GM12873 (cell line): ENCODE measurements around the gene INPP5J.

ENCODE experiments used
- TF ChIP-seq, protein P1 (sequence below): IDR thresholded peaks from 2 replicates; pipeline ENCODE4 v1.5.1; 2012; ENCODE audit warnings: low read depth, mild to moderate bottlenecking, moderate library complexity, low read length, control low read depth; ENCODE audit not compliant: insufficient read depth; ENCODE audit errors: missing control alignments

INPP5J gene

DNA sequence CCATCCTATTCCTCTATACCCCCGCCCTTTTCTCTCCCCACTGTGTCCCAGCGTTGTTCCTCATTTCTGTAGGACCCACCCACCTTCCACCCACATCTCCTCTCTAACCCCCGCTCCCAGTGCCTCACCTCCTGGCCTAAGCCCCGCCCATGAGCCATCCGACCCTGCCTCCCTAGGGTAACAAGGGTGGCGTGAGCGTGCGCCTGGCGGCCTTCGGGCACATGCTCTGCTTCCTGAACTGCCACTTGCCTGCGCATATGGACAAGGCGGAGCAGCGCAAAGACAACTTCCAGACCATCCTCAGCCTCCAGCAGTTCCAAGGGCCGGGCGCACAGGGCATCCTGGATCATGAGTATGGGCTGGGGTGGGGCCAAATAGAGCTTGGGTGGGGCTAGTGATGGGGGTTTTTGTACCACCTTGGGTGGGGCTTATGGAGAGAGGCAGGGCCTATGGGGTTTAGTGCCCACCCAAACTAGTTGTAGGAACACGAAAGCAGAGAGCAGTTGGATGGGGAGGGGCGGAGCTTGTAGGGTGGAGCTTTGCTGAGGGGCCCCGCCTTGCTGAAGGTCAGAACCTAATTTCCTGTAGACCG lies 4.5 kb downstream of the INPP5J start:
- TF ChIP-seq, protein P1, sequence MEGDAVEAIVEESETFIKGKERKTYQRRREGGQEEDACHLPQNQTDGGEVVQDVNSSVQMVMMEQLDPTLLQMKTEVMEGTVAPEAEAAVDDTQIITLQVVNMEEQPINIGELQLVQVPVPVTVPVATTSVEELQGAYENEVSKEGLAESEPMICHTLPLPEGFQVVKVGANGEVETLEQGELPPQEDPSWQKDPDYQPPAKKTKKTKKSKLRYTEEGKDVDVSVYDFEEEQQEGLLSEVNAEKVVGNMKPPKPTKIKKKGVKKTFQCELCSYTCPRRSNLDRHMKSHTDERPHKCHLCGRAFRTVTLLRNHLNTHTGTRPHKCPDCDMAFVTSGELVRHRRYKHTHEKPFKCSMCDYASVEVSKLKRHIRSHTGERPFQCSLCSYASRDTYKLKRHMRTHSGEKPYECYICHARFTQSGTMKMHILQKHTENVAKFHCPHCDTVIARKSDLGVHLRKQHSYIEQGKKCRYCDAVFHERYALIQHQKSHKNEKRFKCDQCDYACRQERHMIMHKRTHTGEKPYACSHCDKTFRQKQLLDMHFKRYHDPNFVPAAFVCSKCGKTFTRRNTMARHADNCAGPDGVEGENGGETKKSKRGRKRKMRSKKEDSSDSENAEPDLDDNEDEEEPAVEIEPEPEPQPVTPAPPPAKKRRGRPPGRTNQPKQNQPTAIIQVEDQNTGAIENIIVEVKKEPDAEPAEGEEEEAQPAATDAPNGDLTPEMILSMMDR, result no peak

GRCh38 chr22:31128156-31128555 lies 5.4 kb downstream of the INPP5J start:
- TF ChIP-seq, protein P1, result no peak

- TF ChIP-seq, protein P1, result no peak
Measured at GRCh38 chr22:31130873-31131272, 8.1 kb downstream of the INPP5J start.

DNA sequence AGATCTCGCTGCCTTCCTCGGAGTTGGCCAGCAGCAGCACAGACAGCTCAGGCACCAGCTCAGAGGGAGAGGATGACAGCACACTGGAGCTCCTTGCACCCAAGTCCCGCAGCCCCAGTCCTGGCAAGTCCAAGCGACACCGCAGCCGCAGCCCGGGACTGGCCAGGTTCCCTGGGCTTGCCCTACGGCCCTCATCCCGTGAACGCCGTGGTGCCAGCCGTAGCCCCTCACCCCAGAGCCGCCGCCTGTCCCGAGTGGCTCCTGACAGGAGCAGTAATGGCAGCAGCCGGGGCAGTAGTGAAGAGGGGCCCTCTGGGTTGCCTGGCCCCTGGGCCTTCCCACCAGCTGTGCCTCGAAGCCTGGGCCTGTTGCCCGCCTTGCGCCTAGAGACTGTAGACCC lies 11.1 kb downstream of the INPP5J start:
- TF ChIP-seq, protein P1, result no peak

DNA sequence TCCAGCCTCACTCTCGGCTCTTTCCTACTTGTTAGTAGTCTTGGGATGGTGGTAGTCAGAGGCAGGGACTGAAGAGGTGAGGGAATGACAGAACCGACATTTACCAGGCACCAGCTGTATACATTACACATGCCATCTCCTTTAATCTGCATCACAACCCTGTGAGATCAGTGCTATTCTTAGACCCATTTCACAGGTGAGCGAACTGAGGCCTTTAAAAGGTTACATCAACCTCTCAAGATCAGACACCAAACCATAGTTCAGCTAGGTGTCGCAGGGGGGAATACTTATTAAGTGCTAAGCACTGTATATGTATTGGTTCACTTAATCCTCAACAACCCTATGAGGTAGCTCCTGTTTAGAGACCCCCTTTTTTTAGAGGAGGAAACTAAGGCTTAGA lies 11.9 kb downstream of the INPP5J start:
- TF ChIP-seq, protein P1, result no peak

GRCh38 chr22:31135706-31136105 lies 12.9 kb downstream of the INPP5J start:
- TF ChIP-seq, protein P1, result no peak

- TF ChIP-seq, protein P1, result no peak
Measured at GRCh38 chr22:31136155-31136554, 13.4 kb downstream of the INPP5J start.
